ENCODE measurements around the gene MRTFB. TPM values are rescaled to one million over a fixed set of nuclear protein-coding genes. Genes with fewer than 3 reads are reported as not detected.

The MRTFB gene
- total RNA-seq, 4 donors from 2014 or later: 43.6 to 197 (median 65.5) TPM

- TF ChIP-seq POLR2AphosphoS5 (IDR thresholded peaks at IDR 0.05): no peak
- no peak for TF ChIP-seq EP300 (IDR thresholded peaks at IDR 0.05)
- TF ChIP-seq POLR2A (IDR thresholded peaks at IDR 0.05): no peak
- TF ChIP-seq CTCF (IDR thresholded peaks at IDR 0.05): no peak
- no peak overlapping the region for H3K27ac ChIP-seq
- H3K4me1 ChIP-seq: no peaks in the 10 kb centered on the region
- no peak overlapping the region for H3K4me3 ChIP-seq
- H3K27me3 ChIP-seq: no peaks in the 10 kb centered on the region
- no peaks in the 10 kb centered on the region for H3K9me3 ChIP-seq
- no peaks in the 10 kb centered on the region for H3K36me3 ChIP-seq
- DNase-seq (ENCODE audit: low spot score in 2 of 2): no peak
Observed at GRCh38 chr16:14196539-14196938, 125.4 kb downstream of the MRTFB start.

GRCh38 chr16:14198012-14198411, 126.9 kb downstream of the MRTFB start:
- no peak for DNase-seq (ENCODE audit: low spot score in 2 of 2)
- TF ChIP-seq CTCF (IDR thresholded peaks at IDR 0.05) (no peak), EP300 (IDR thresholded peaks at IDR 0.05) (no peak), POLR2AphosphoS5 (IDR thresholded peaks at IDR 0.05) (no peak), POLR2A (IDR thresholded peaks at IDR 0.05) (no peak)
- peaks cover 4% of the 10 kb centered on the region for H3K4me1 ChIP-seq
- no peak overlapping the region for H3K4me3 ChIP-seq
- H3K27me3 ChIP-seq: no peaks in the 10 kb centered on the region
- H3K27ac ChIP-seq: no peak overlapping the region
- H3K36me3 ChIP-seq: no peaks in the 10 kb centered on the region
- H3K9me3 ChIP-seq: no peaks in the 10 kb centered on the region

GRCh38 chr16:14198572-14198971, 127.5 kb downstream of the MRTFB start:
- WGBS: 74% methylated on average over 1 of the region's 1 CpG
- no peak for TF ChIP-seq POLR2A (IDR thresholded peaks at IDR 0.05)
- TF ChIP-seq EP300 (IDR thresholded peaks at IDR 0.05): no peak
- no peak for TF ChIP-seq POLR2AphosphoS5 (IDR thresholded peaks at IDR 0.05)
- TF ChIP-seq CTCF (IDR thresholded peaks at IDR 0.05): no peak
- Histone ChIP-seq H3K4me1 (peaks cover 4% of the 10 kb centered on the region), H3K4me3 (no peak overlapping the region), H3K27ac (no peak overlapping the region), H3K27me3 (no peaks in the 10 kb centered on the region), H3K36me3 (no peaks in the 10 kb centered on the region), H3K9me3 (no peaks in the 10 kb centered on the region)
- DNase-seq (ENCODE audit: low spot score in 2 of 2): no peak

GRCh38 chr16:14199199-14199598, 128.1 kb downstream of the MRTFB start:
- no peak overlapping the region for H3K4me3 ChIP-seq
- no peaks in the 10 kb centered on the region for H3K27me3 ChIP-seq
- DNase-seq (ENCODE audit: low spot score in 2 of 2): no peak
- TF ChIP-seq POLR2A (IDR thresholded peaks at IDR 0.05) (no peak), EP300 (IDR thresholded peaks at IDR 0.05) (no peak), POLR2AphosphoS5 (IDR thresholded peaks at IDR 0.05) (no peak), CTCF (IDR thresholded peaks at IDR 0.05) (no peak)
- no peak overlapping the region for H3K27ac ChIP-seq
- no peaks in the 10 kb centered on the region for H3K36me3 ChIP-seq
- H3K9me3 ChIP-seq: no peaks in the 10 kb centered on the region
- peaks cover 4% of the 10 kb centered on the region for H3K4me1 ChIP-seq
- 84% methylated on average over 4 of the region's 4 CpGs for WGBS

- H3K36me3 ChIP-seq: no peaks in the 10 kb centered on the region
- 95% methylated on average over 1 of the region's 1 CpG for WGBS
- H3K9me3 ChIP-seq: no peaks in the 10 kb centered on the region
- TF ChIP-seq EP300 (IDR thresholded peaks at IDR 0.05): no peak
- no peak for TF ChIP-seq POLR2AphosphoS5 (IDR thresholded peaks at IDR 0.05)
- TF ChIP-seq POLR2A (IDR thresholded peaks at IDR 0.05): no peak
- TF ChIP-seq CTCF (IDR thresholded peaks at IDR 0.05): no peak
- no peak overlapping the region for H3K4me3 ChIP-seq
- no peaks in the 10 kb centered on the region for H3K27me3 ChIP-seq
- H3K4me1 ChIP-seq: peaks cover 4% of the 10 kb centered on the region
- no peak overlapping the region for H3K27ac ChIP-seq
- no peak for DNase-seq (ENCODE audit: low spot score in 2 of 2)
Observed at GRCh38 chr16:14199624-14200023, 128.5 kb downstream of the MRTFB start.

All from suprapubic skin (tissue), 4 donors.